ENCODE data around the gene NINJ1. TPM values are rescaled to one million over a fixed set of nuclear protein-coding genes. Genes with fewer than 3 reads are reported as not detected.
A peak's percentile ranks its signal among the peaks of the same experiment; 100 is the strongest.
"Not testable (repeated sequence)": the region's sequence is repeated elsewhere in the genome, so short reads cannot be mapped to it uniquely, and the experiment has no call there.

NINJ1 gene
- total and polyA plus RNA-seq, 7 donors: 28.9 to 116 (median 57.8) TPM

- TF ChIP-seq POLR2AphosphoS5 (IDR thresholded peaks at IDR 0.05) (no peak), CTCF (IDR thresholded peaks at IDR 0.05) (no peak), EP300 (IDR thresholded peaks at IDR 0.05) (no peak), POLR2A (IDR thresholded peaks at IDR 0.05) (no peak)
- intact Hi-C loops (cut with DNase I): no loop called here
- DNase-seq: no peak
- Histone ChIP-seq H3K36me3 (peaks cover 1 to 39% (median 17%) of the 10 kb centered on the region in 4 donors), H3K4me3 (no peak overlapping the region), H3K27me3 (no peaks in the 10 kb centered on the region), H3K4me1 (peaks cover 0 to 24% (median 22%) of the 10 kb centered on the region in 4 donors), H3K9me3 (no peaks in the 10 kb centered on the region), H3K27ac (peak overlapping the region; percentile 76 to 79 (median 78))
- 75 to 77% methylated on average over 5 of the region's 5 CpGs for WGBS, 2 donors
Measured at GRCh38 chr9:93119703-93119952, 14.4 kb downstream of the NINJ1 start.

- H3K4me1 ChIP-seq: peaks cover 0 to 24% (median 22%) of the 10 kb centered on the region in 4 donors
- no peak overlapping the region for H3K4me3 ChIP-seq
- peaks cover 0 to 33% (median 11%) of the 10 kb centered on the region in 4 donors for H3K36me3 ChIP-seq
- peak; percentile 64 for DNase-seq
- no peaks in the 10 kb centered on the region for H3K9me3 ChIP-seq
- intact Hi-C loops (cut with DNase I): no loop called here
- TF ChIP-seq EP300 (IDR thresholded peaks at IDR 0.05) (no peak), POLR2AphosphoS5 (IDR thresholded peaks at IDR 0.05) (no peak), CTCF (IDR thresholded peaks at IDR 0.05) (no peak), POLR2A (IDR thresholded peaks at IDR 0.05) (no peak)
- no peaks in the 10 kb centered on the region for H3K27me3 ChIP-seq
- WGBS, 2 donors: 93 to 95% methylated on average over 12 of the region's 12 CpGs
- peak overlapping the region; percentile 76 to 79 (median 78) for H3K27ac ChIP-seq
Measured at GRCh38 chr9:93118863-93119702, 15.0 kb downstream of the NINJ1 start.

GRCh38 chr9:93117924-93118862, 15.9 kb downstream of the NINJ1 start:
- DNase-seq: peak; percentile 61
- Histone ChIP-seq H3K27me3 (no peaks in the 10 kb centered on the region), H3K4me3 (no peak overlapping the region), H3K9me3 (no peaks in the 10 kb centered on the region), H3K4me1 (peaks cover 0 to 26% (median 23%) of the 10 kb centered on the region in 4 donors), H3K27ac (no peak overlapping the region), H3K36me3 (peaks cover 1 to 33% (median 11%) of the 10 kb centered on the region in 4 donors)
- intact Hi-C loops (cut with DNase I): no loop called here
- 91 to 93% methylated on average over 12 of the region's 12 CpGs for WGBS, 2 donors
- no peak for TF ChIP-seq CTCF (IDR thresholded peaks at IDR 0.05)
- no peak for TF ChIP-seq EP300 (IDR thresholded peaks at IDR 0.05)
- TF ChIP-seq POLR2A (IDR thresholded peaks at IDR 0.05): no peak
- no peak for TF ChIP-seq POLR2AphosphoS5 (IDR thresholded peaks at IDR 0.05)

- WGBS, 2 donors: 86 to 92% methylated on average over 9 of the region's 9 CpGs
Measured at GRCh38 chr9:93117521-93117920, 16.5 kb downstream of the NINJ1 start.

More at GRCh38 chr9:93117521-93117920, 16.5 kb downstream of the NINJ1 start:
- intact Hi-C loops (cut with DNase I); H3K9me3 ChIP-seq; H3K4me3 ChIP-seq; H3K27ac ChIP-seq; H3K27me3 ChIP-seq: not testable (repeated sequence)
- Histone ChIP-seq H3K36me3 (peaks cover 7 to 33% (median 17%) of the 10 kb centered on the region in 4 donors), H3K4me1 (peaks cover 0 to 24% (median 23%) of the 10 kb centered on the region in 4 donors)
- peak; percentile 21 for DNase-seq
